K562 (cell line): ENCODE results near the gene ADGRE2. TPM values are rescaled to one million over a fixed set of nuclear protein-coding genes. Genes with fewer than 3 reads are reported as not detected.
A peak's percentile ranks its signal among the peaks of the same experiment; 100 is the strongest.

Source experiments
- E2F6 ChIP-seq, 2 experiments: IDR thresholded peaks; 2 replicates each; pipeline ENCODE4 v1.6.1; 2011; ENCODE audit warnings: borderline replicate concordance in 1 of 2, control low read depth in 1 of 2, low read depth in 1 of 2, low read length in 1 of 2, mild to moderate bottlenecking in 1 of 2, mixed read lengths in 1 of 2, moderate library complexity in 1 of 2; ENCODE audit not compliant: insufficient read depth in 1 of 2, insufficient read length in 1 of 2, poor library complexity in 1 of 2, severe bottlenecking in 1 of 2; ENCODE audit errors: extremely low read depth in 1 of 2
- E4F1 ChIP-seq: fragments of 250-450 bp; sonication (Bioruptor Pico); IDR thresholded peaks from 2 replicates; pipeline ENCODE4 v1.5.0; 2021; ENCODE audit warnings: mild to moderate bottlenecking, borderline replicate concordance
- ETS2 ChIP-seq: IDR thresholded peaks from 2 replicates; pipeline ENCODE4 v1.6.1; 2016; ENCODE audit warnings: borderline replicate concordance, missing genetic modification characterization, mild to moderate bottlenecking, moderate library complexity, missing compliant biosample characterization; ENCODE audit not compliant: poor library complexity, severe bottlenecking
- HMG20B ChIP-seq: fragments of 250-450 bp; sonication (Bioruptor Pico); IDR thresholded peaks from 2 replicates; pipeline ENCODE4 v1.5.0; 2021; ENCODE audit warnings: mild to moderate bottlenecking
- HOXB6 ChIP-seq: fragments of 250-450 bp; sonication (Bioruptor Pico); IDR thresholded peaks from 2 replicates; pipeline ENCODE4 v1.5.1; 2022; ENCODE audit warnings: mild to moderate bottlenecking, borderline replicate concordance
- MNT ChIP-seq, 2 experiments: fragments of 450-650 bp; conservative IDR thresholded peaks; 2 replicates each; pipeline ENCODE4 v1.6.1; 2017; ENCODE audit warnings: mild to moderate bottlenecking in 2 of 2, moderate library complexity in 2 of 2
- MTF1 ChIP-seq: fragments of 250-450 bp; sonication (Bioruptor Pico); IDR thresholded peaks from 2 replicates; pipeline ENCODE4 v1.9.0; 2021; ENCODE audit warnings: moderate library complexity, mild to moderate bottlenecking, inconsistent platforms, borderline replicate concordance
- NCOA2 ChIP-seq, 2 experiments: fragments of 450-650 bp; IDR thresholded peaks; 2 replicates each; pipeline ENCODE4 v1.6.1; 2018; ENCODE audit warnings: mild to moderate bottlenecking in 2 of 2, moderate library complexity in 1 of 2; ENCODE audit not compliant: partially characterized antibody in 2 of 2
- SMARCE1 ChIP-seq: fragments of 450-650 bp; IDR thresholded peaks from 2 replicates; pipeline ENCODE4 v1.7.1; 2016; ENCODE audit warnings: mild to moderate bottlenecking
- STAG1 ChIP-seq: sonication (generic); formaldehyde crosslinking; IDR thresholded peaks from 2 replicates; pipeline ENCODE4 v1.5.0; 2020; ENCODE audit warnings: missing genetic modification reagents, borderline replicate concordance
- TEAD1 ChIP-seq, 2 experiments: fragments of 450-650 bp in 1 of 2; sonication (generic) in 1 of 2; formaldehyde crosslinking; IDR thresholded peaks; 2 replicates each; pipeline versions ENCODE4 v1.4.0 to v1.8.0; 2020 to 2022; ENCODE audit warnings: mild to moderate bottlenecking in 2 of 2, missing genetic modification reagents in 1 of 2
- ZEB2 ChIP-seq: fragments of 450-650 bp; IDR thresholded peaks from 2 replicates; pipeline ENCODE4 v1.6.1; 2016
- ZNF436 ChIP-seq: fragments of 250-450, 450-650 bp; sonication (Bioruptor Pico); formaldehyde crosslinking; IDR thresholded peaks from 2 replicates; pipeline ENCODE4 v1.7.0; 2020; ENCODE audit warnings: mild to moderate bottlenecking
- ZNF717 ChIP-seq: fragments of 250-450 bp; sonication (Bioruptor Pico); IDR thresholded peaks from 2 replicates; pipeline ENCODE4 v1.5.0; 2021
- ZNF79 ChIP-seq: fragments of 250-450 bp; sonication (Bioruptor Pico); IDR thresholded peaks from 2 replicates; pipeline ENCODE4 v1.4.0; 2020; ENCODE audit warnings: low read depth, mild to moderate bottlenecking, moderate library complexity
- polyA plus RNA-seq, 8 experiments: library from polyadenylated mRNA; depleted of rRNA in 4 of 8; stranded (reverse) in 5 of 8; unstranded in 3 of 8; fragments of >200 nt; fragmentation: Nextera tagmentation in 2 of 8; fragmentation: Illumina TruSeq in 1 of 8; extraction: Ambion mirVana in 2 of 8; extraction: Trizol in 1 of 8; gene quantifications; 2 replicates each; pipeline versions ENCODE4 v1.2.1 to v1.2.3, GENCODE V29; 2011 to 2014; ENCODE audit warnings: inconsistent platforms in 1 of 8, missing spikeins in 1 of 8
- total RNA-seq, 7 experiments: library from RNA; depleted of rRNA in 6 of 7; stranded (reverse); fragments of >200 nt in 6 of 7; fragmentation: Illumina TruSeq in 2 of 7; extraction: Trizol in 2 of 7; gene quantifications; 2 replicates each; pipeline versions ENCODE4 v1.2.1 to v1.2.3, GENCODE V29; 2011 to 2021; ENCODE audit warnings: low replicate concordance in 1 of 7
- TF ChIP-seq, protein P1 (sequence below): sonication (generic); formaldehyde crosslinking; IDR thresholded peaks from 2 replicates; pipeline ENCODE4 v1.8.1; 2023; ENCODE audit warnings: missing genetic modification reagents, mild to moderate bottlenecking, borderline replicate concordance

Gene ADGRE2
- total and polyA plus RNA-seq, 9 of the 15 experiments (the other 6 are each of a cell fraction or from before 2014, with no cell fraction given), result 4.3 to 17.3 (median 9.8) TPM

DNA sequence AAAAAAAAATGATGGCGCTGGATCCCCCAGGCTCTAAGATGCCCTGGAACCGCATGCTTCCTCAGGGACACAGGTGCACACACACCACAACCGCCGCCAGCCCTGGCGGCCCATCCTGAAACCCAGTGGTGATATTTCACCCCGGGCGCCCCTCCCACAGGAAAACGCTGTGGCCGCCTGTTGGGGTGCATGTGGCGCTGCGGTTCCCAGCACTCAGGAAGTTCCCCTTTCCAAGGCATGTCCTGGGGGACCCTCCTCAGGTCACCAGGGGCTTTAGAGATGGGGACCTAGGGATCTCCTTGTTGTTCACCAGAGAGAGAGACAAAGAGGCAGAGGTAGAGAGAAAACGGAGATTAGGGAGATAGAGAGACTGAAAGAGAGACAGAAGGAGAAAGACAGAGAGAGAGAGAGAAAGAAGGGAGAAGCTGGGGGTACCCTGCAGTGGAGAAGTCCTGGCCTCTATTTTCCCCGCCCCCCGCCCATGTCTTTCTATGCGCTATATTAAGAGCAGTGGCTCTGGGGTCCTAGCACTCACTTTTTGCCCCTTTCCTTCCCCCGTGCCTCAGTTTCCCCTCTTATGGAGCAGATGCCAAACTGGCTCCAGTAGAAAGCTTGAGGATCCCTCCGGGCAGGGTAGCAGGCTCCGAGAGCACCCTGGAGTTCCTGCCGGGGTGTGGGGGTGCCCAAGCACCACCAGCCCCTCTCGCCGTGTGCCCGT lies 2.3 kb downstream of the ADGRE2 start (continued):
- TF ChIP-seq E4F1 (CRISPR knock-in tag) (no peak), NCOA2 (IDR thresholded peaks at IDR 0.05; ENCODE audit: partially characterized antibody in 2 of 2) (no peak), ZEB2 (0 out of 2 replicates have a peak, but pooled peaks have one; percentile 17), HMG20B (CRISPR knock-in tag) (no peak), ZNF717 (no peak), STAG1 (CRISPR knock-in tag) (no peak), MTF1 (CRISPR knock-in tag) (no peak), SMARCE1 (peak; percentile 41; the same call in 1 of the 2 replicates), E2F6 (IDR thresholded peaks at IDR 0.05; ENCODE audit: borderline replicate concordance in 1 of 2, extremely low read depth in 1 of 2, insufficient read depth in 1 of 2, insufficient read length in 1 of 2, low read depth in 1 of 2, low read length in 1 of 2, poor library complexity in 1 of 2, severe bottlenecking in 1 of 2) (peak in 1 of 2 experiments; percentile 56), ZNF436 (CRISPR knock-in tag) (no peak), ETS2 (tag) (no peak), MNT (conservative IDR thresholded peaks at IDR 0.05) (peak; percentile 44 to 71; a peak in 3 of 4 replicates), TEAD1 (CRISPR knock-in tag; IDR thresholded peaks at IDR 0.05) (no peak), ZNF79 (no peak), HOXB6 (CRISPR knock-in tag) (no peak)
- TF ChIP-seq, protein P1, sequence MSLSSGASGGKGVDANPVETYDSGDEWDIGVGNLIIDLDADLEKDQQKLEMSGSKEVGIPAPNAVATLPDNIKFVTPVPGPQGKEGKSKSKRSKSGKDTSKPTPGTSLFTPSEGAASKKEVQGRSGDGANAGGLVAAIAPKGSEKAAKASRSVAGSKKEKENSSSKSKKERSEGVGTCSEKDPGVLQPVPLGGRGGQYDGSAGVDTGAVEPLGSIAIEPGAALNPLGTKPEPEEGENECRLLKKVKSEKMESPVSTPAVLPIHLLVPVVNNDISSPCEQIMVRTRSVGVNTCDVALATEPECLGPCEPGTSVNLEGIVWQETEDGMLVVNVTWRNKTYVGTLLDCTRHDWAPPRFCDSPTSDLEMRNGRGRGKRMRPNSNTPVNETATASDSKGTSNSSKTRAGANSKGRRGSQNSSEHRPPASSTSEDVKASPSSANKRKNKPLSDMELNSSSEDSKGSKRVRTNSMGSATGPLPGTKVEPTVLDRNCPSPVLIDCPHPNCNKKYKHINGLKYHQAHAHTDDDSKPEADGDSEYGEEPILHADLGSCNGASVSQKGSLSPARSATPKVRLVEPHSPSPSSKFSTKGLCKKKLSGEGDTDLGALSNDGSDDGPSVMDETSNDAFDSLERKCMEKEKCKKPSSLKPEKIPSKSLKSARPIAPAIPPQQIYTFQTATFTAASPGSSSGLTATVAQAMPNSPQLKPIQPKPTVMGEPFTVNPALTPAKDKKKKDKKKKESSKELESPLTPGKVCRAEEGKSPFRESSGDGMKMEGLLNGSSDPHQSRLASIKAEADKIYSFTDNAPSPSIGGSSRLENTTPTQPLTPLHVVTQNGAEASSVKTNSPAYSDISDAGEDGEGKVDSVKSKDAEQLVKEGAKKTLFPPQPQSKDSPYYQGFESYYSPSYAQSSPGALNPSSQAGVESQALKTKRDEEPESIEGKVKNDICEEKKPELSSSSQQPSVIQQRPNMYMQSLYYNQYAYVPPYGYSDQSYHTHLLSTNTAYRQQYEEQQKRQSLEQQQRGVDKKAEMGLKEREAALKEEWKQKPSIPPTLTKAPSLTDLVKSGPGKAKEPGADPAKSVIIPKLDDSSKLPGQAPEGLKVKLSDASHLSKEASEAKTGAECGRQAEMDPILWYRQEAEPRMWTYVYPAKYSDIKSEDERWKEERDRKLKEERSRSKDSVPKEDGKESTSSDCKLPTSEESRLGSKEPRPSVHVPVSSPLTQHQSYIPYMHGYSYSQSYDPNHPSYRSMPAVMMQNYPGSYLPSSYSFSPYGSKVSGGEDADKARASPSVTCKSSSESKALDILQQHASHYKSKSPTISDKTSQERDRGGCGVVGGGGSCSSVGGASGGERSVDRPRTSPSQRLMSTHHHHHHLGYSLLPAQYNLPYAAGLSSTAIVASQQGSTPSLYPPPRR, result no peak
